Activated CD4-positive, alpha-beta T cell treated with anti-CD3 and anti-CD28 coated beads, Interleukin-2, amount 10 ng/mL, durations not matched to agents 7 days and 5 days (primary cell): ENCODE measurements around the gene ZFAND3. TPM values are rescaled to one million over a fixed set of nuclear protein-coding genes. Genes with fewer than 3 reads are reported as not detected.
"Not testable (repeated sequence)": the region's sequence is repeated elsewhere in the genome, so short reads cannot be mapped to it uniquely, and the experiment has no call there.

Experiments used
- CTCF ChIA-PET: fragments of 350-600 bp; sonication (Branson Sonifier 250); formaldehyde crosslinking; loops from one replicate; lab custom pipeline; 2021; ENCODE audit warnings: antibody characterized with exemption; lab: Charles Lee
- POLR2A ChIA-PET: fragments of 350-600 bp; sonication (Branson Sonifier 250); formaldehyde crosslinking; loops from one replicate; lab custom pipeline; 2021; ENCODE audit warnings: antibody characterized with exemption; lab: Charles Lee
- DNase-seq: peaks from one replicate; pipeline ENCODE4 v3.0.0-alpha.2; 2020
- H3K27ac Mint-ChIP-seq: one replicate; pipeline ENCODE4 v1.8.0; 2021; ENCODE audit warnings: mild to moderate bottlenecking, moderate library complexity, mixed read lengths
- H3K27me3 Mint-ChIP-seq: one replicate; pipeline ENCODE4 v1.8.0; 2021; ENCODE audit warnings: mixed read lengths
- H3K36me3 Mint-ChIP-seq: one replicate; pipeline ENCODE4 v1.8.0; 2021; ENCODE audit warnings: low read depth, mixed read lengths
- H3K4me1 Mint-ChIP-seq: one replicate; pipeline ENCODE4 v1.8.0; 2021; ENCODE audit warnings: mixed read lengths
- H3K4me3 Mint-ChIP-seq: one replicate; pipeline ENCODE4 v1.8.0; 2021; ENCODE audit warnings: mild to moderate bottlenecking, moderate library complexity, mixed read lengths
- H3K9me3 Mint-ChIP-seq: one replicate; pipeline ENCODE4 v1.8.0; 2021; ENCODE audit warnings: mixed read lengths
- total RNA-seq, 2 experiments: library from RNA; stranded (reverse); gene quantifications; one replicate each; pipeline ENCODE4 v1.2.3, GENCODE V29; 2021

ZFAND3 gene
- total RNA-seq, 2 experiments from 2014 or later = 27.4 to 34.7 TPM

GRCh38 chr6:38027685-38028373, 208.3 kb downstream of the ZFAND3 start:
- H3K36me3 Mint-ChIP-seq = peaks cover 10% of the 10 kb centered on the region
- ChIA-PET POLR2A (no interaction called here), CTCF (no interaction called here)
- no peak overlapping the region for H3K27ac Mint-ChIP-seq
- H3K27me3 Mint-ChIP-seq = no peaks in the 10 kb centered on the region
- H3K4me3 Mint-ChIP-seq = no peak overlapping the region
- peaks cover 14% of the 10 kb centered on the region for H3K9me3 Mint-ChIP-seq
- H3K4me1 Mint-ChIP-seq = peaks cover 23% of the 10 kb centered on the region
- no peak for DNase-seq

GRCh38 chr6:38030380-38030779, 210.9 kb downstream of the ZFAND3 start:
- Mint-ChIP-seq H3K4me1 (peaks cover 38% of the 10 kb centered on the region), H3K9me3 (peaks cover 6% of the 10 kb centered on the region)

GRCh38 chr6:38032797-38033196, 213.3 kb downstream of the ZFAND3 start:
- no peak for DNase-seq
- POLR2A ChIA-PET = interaction anchor here (0.6 kb wide), 1 partner anchor 9 kb away, joined by 3 read pairs; no protein-coding TSS in a partner anchor
- Mint-ChIP-seq H3K4me1 (peaks cover 31% of the 10 kb centered on the region), H3K9me3 (peaks cover 6% of the 10 kb centered on the region), H3K4me3 (no peak overlapping the region), H3K27me3 (no peaks in the 10 kb centered on the region), H3K27ac (no peak overlapping the region), H3K36me3 (peaks cover 4% of the 10 kb centered on the region)
- CTCF ChIA-PET = no interaction called here

More at GRCh38 chr6:38030380-38030779, 210.9 kb downstream of the ZFAND3 start:
- no peak overlapping the region for H3K4me3 Mint-ChIP-seq
- H3K27ac Mint-ChIP-seq = no peak overlapping the region
- no peaks in the 10 kb centered on the region for H3K27me3 Mint-ChIP-seq
- DNase-seq = no peak
- POLR2A ChIA-PET = no interaction called here
- CTCF ChIA-PET = no interaction called here
- H3K36me3 Mint-ChIP-seq = peaks cover 6% of the 10 kb centered on the region

GRCh38 chr6:38033442-38033982, 214.0 kb downstream of the ZFAND3 start:
- peaks cover 4% of the 10 kb centered on the region for H3K36me3 Mint-ChIP-seq

GRCh38 chr6:38034274-38034914, 214.9 kb downstream of the ZFAND3 start:
- Mint-ChIP-seq H3K4me1 (peaks cover 21% of the 10 kb centered on the region), H3K9me3 (peaks cover 5% of the 10 kb centered on the region), H3K36me3 (peaks cover 4% of the 10 kb centered on the region), H3K4me3 (no peak overlapping the region), H3K27ac (no peak overlapping the region), H3K27me3 (no peaks in the 10 kb centered on the region)
- CTCF ChIA-PET = interaction anchor here (0.7 to 1.3 kb wide), 3 partner anchors 119 to 250 kb away, joined by 3 to 5 read pairs (median 3); no protein-coding TSS in a partner anchor
- no peak for DNase-seq
- POLR2A ChIA-PET = interaction anchor here (0.7 kb wide), 1 partner anchor 222 kb away, joined by 3 read pairs; no protein-coding TSS in a partner anchor

More at GRCh38 chr6:38033442-38033982, 214.0 kb downstream of the ZFAND3 start:
- Mint-ChIP-seq H3K27me3 (no peaks in the 10 kb centered on the region), H3K27ac (no peak overlapping the region), H3K4me3 (no peak overlapping the region), H3K4me1 (peaks cover 25% of the 10 kb centered on the region), H3K9me3 (peaks cover 6% of the 10 kb centered on the region)
- no peak for DNase-seq
- CTCF ChIA-PET = interaction anchor here (0.6 to 0.8 kb wide), 3 partner anchors 124 to 234 kb away, joined by 3 read pairs; no protein-coding TSS in a partner anchor
- POLR2A ChIA-PET = interaction anchor here (0.6 to 0.7 kb wide), 2 partner anchors 10 to 221 kb away, joined by 3 read pairs; no protein-coding TSS in a partner anchor

GRCh38 chr6:38035478-38035877, 216.0 kb downstream of the ZFAND3 start:
- Mint-ChIP-seq H3K27me3 (no peaks in the 10 kb centered on the region), H3K9me3 (peaks cover 1% of the 10 kb centered on the region), H3K4me3 (no peak overlapping the region), H3K27ac (no peak overlapping the region), H3K4me1 (peaks cover 19% of the 10 kb centered on the region), H3K36me3 (peaks cover 1% of the 10 kb centered on the region)
- CTCF ChIA-PET = interaction anchor here (0.9 to 1.3 kb wide), 2 partner anchors 120 to 251 kb away, joined by 3 to 5 read pairs; no protein-coding TSS in a partner anchor
- no peak for DNase-seq
- POLR2A ChIA-PET = no interaction called here

- no peak overlapping the region for H3K27ac Mint-ChIP-seq
- H3K4me3 Mint-ChIP-seq = no peak overlapping the region
- peaks cover 6% of the 10 kb centered on the region for H3K4me1 Mint-ChIP-seq
- no peaks in the 10 kb centered on the region for H3K36me3 Mint-ChIP-seq
- DNase-seq = no peak
- no peaks in the 10 kb centered on the region for H3K27me3 Mint-ChIP-seq
- H3K9me3 Mint-ChIP-seq = no peaks in the 10 kb centered on the region
- ChIA-PET POLR2A (no interaction called here), CTCF (no interaction called here)
Measured at GRCh38 chr6:38039502-38039901, 220.0 kb downstream of the ZFAND3 start.

- CTCF ChIA-PET = no interaction called here
- H3K36me3 Mint-ChIP-seq = no peaks in the 10 kb centered on the region
- no peak for DNase-seq
- H3K4me1 Mint-ChIP-seq = no peaks in the 10 kb centered on the region
- no peaks in the 10 kb centered on the region for H3K9me3 Mint-ChIP-seq
- H3K27me3 Mint-ChIP-seq = no peaks in the 10 kb centered on the region
- no peak overlapping the region for H3K27ac Mint-ChIP-seq
- no peak overlapping the region for H3K4me3 Mint-ChIP-seq
- POLR2A ChIA-PET = no interaction called here
Measured at GRCh38 chr6:38040254-38040653, 220.7 kb downstream of the ZFAND3 start.

GRCh38 chr6:38043259-38043753, 223.8 kb downstream of the ZFAND3 start:
- Mint-ChIP-seq H3K27me3 (no peaks in the 10 kb centered on the region), H3K27ac (no peak overlapping the region), H3K4me3 (no peak overlapping the region), H3K9me3 (no peaks in the 10 kb centered on the region), H3K4me1 (no peaks in the 10 kb centered on the region), H3K36me3 (no peaks in the 10 kb centered on the region)
- POLR2A ChIA-PET = no interaction called here
- DNase-seq = no peak
- CTCF ChIA-PET = interaction anchor here (1.0 kb wide), 1 partner anchor 216 kb away, joined by 5 read pairs; no protein-coding TSS in a partner anchor

GRCh38 chr6:38045701-38046305, 226.3 kb downstream of the ZFAND3 start:
- no peak overlapping the region for H3K27ac Mint-ChIP-seq
- no peaks in the 10 kb centered on the region for H3K4me1 Mint-ChIP-seq
- no peaks in the 10 kb centered on the region for H3K27me3 Mint-ChIP-seq
- H3K9me3 Mint-ChIP-seq = peaks cover 9% of the 10 kb centered on the region
- DNase-seq = no peak
- POLR2A ChIA-PET = no interaction called here
- CTCF ChIA-PET = interaction anchor here (0.6 kb wide), 1 partner anchor 518 kb away, joined by 3 read pairs; no protein-coding TSS in a partner anchor
- H3K36me3 Mint-ChIP-seq = no peaks in the 10 kb centered on the region
- H3K4me3 Mint-ChIP-seq = no peak overlapping the region

- no peak overlapping the region for H3K4me3 Mint-ChIP-seq
- CTCF ChIA-PET = no interaction called here
Measured at GRCh38 chr6:38047562-38047961, 228.0 kb downstream of the ZFAND3 start.

GRCh38 chr6:38049861-38050397, 230.4 kb downstream of the ZFAND3 start:
- POLR2A ChIA-PET, H3K36me3 Mint-ChIP-seq, CTCF ChIA-PET, H3K9me3 Mint-ChIP-seq, DNase-seq, H3K27ac Mint-ChIP-seq, H3K4me1 Mint-ChIP-seq, H3K4me3 Mint-ChIP-seq, H3K27me3 Mint-ChIP-seq: not testable (repeated sequence)

More at GRCh38 chr6:38047562-38047961, 228.0 kb downstream of the ZFAND3 start:
- no peaks in the 10 kb centered on the region for H3K27me3 Mint-ChIP-seq
- H3K9me3 Mint-ChIP-seq = peaks cover 9% of the 10 kb centered on the region
- H3K27ac Mint-ChIP-seq = no peak overlapping the region
- DNase-seq = no peak
- POLR2A ChIA-PET = no interaction called here
- H3K4me1 Mint-ChIP-seq = no peaks in the 10 kb centered on the region
- H3K36me3 Mint-ChIP-seq = no peaks in the 10 kb centered on the region
